Right renal pelvis (tissue), 4 donors: Measurements from ENCODE around the gene GAST. TPM values are rescaled to one million over a fixed set of nuclear protein-coding genes. Genes with fewer than 3 reads are reported as not detected.
A peak's percentile ranks its signal among the peaks of the same experiment; 100 is the strongest.

Source experiments
- DNase-seq, 4 donors: peaks; one replicate each; pipeline ENCODE4 v3.0.0-alpha.2; 2013; ENCODE audit warnings: low read depth in 4 of 4, low spot score in 3 of 4, missing footprints in 1 of 4
- polyA plus RNA-seq, 4 donors: library from polyadenylated mRNA; unstranded; fragments of 120-200 nt; gene quantifications; one replicate each; pipeline ENCODE4 v1.2.1, GENCODE V29; 2013; ENCODE audit not compliant: insufficient read length in 4 of 4

The GAST gene
- polyA plus RNA-seq, 4 donors, result not detected

- DNase-seq, result no peak
Observed at GRCh38 chr17:41705271-41705991, 6.7 kb upstream of the GAST start.

DNA sequence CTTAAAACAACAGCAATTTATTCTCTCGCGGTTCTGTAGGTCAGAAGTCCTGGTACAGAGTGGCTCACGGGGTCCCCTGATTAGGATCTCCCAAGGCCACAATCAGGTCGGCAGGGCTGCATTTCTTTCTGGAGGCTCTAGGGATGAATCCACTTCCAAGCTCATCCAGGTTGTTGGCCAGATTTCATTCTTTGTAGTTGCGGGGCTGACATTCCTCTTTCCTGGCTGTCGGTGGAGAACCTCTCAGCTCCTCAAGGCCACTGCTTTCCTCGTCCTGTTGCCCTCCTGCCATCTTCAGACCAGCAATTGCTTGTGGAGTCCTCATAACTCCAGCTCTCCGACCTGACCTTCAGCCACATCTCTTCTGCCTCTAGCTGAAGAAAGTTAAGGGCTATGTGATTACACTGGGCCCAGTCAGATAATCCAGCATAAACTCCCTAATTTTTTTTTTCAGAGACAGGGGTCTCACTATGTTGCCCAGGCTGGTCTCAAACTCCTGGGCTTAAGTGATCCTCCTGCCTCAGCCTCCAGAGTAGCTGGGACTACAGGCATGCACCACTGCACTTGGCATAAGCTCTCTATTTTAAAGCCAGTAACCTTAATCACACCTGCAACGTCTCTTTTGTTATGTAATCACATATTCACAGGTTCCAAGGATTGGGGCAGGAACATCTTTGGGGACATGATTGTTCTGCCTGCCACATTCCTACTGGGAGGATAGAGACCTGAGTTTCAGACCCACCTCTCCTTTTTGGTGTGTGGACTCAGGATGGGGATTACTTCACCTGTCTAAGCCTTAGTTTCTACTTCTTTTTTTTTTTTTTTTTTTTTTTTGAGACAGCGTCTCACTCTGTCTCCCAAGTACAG, 4.1 kb upstream of the GAST start:
- DNase-seq, result no peak

DNA sequence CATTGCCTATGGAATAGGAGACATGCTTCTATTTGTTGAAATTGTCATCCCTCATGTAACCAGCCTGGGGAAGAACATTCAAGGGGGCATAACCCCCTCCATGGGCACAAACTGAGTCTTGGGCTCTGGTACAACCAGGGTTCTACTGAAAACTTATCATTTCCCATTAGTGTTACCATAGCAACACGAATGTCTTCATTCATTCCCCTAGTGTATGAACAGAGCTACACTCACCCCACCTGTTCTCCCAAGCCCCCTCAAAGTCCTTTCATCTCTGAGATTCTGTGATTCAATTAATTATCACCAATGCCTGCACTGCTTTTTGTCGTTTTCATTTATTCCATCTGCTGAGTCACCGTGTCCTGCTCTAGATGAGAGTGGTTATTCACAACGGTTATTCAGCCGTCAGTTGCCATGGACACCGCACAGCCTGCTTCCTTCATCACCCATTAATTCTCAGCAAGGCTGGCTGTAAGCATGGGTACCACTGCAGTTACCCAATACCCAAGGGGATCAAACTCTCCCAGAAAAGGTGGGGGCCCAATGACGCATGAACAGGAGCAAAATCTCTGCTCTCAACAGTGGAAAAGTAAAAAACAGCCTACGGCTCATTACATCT, 1.6 kb upstream of the GAST start:
- DNase-seq, result no peak

- no peak for DNase-seq
Observed at GRCh38 chr17:41717408-41718286, 5.5 kb downstream of the GAST start.

DNA sequence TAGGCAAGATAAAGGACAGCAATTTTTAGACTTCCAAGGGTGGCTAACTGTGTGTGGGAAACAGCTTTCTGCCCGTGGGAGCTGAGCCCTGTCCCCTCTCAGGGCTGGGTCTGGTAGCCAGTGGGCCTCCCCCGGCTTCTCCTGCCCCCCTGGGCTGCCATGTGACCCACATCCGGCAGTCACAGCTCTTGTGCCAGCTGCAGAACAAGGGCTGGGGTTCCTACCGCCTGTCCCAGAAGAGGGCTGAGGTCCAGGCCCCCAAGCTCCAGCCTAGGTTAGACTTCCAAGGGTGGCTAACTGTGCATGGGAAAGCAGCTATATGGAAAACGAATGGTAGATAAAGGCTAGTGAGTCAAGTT, 6.1 kb downstream of the GAST start:
- DNase-seq, result no peak

- no peak for DNase-seq
Observed at GRCh38 chr17:41722231-41722630, 10.1 kb downstream of the GAST start.

DNA sequence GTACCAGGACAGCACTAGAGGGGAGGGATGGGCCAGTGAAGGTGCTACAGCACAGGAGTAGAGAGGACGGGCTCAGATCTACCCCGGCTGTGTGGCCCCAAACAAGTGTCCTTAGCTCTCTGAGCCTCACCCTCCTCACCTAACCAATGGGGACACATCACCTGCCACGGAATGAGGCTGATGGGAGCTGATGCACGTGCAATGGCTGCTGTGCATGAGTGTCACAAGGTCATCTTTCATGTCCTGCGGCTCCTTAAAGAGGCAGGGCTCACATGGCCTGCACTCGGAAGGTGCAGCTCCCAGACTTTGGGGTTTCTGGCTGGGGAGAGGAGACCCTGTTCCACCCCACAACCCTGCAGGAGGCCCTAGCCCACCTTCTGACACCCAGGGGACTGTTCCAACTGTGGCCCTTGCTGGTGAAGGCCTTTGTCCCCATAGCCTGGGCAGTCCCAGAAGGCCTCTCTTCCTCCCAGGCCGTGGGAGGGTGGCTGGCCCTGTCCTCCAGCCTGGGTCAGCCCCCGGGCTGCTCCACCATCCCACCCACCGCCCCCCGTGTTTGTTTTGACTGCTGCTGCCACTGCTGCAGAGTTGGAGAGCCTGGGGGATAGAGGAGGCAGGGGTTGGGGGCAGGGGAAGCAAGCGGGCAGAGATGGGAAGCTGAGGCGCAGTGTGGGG, 11.8 kb downstream of the GAST start:
- no peak for DNase-seq

GRCh38 chr17:41724476-41725050, 12.4 kb downstream of the GAST start:
- DNase-seq, result no peak

DNA sequence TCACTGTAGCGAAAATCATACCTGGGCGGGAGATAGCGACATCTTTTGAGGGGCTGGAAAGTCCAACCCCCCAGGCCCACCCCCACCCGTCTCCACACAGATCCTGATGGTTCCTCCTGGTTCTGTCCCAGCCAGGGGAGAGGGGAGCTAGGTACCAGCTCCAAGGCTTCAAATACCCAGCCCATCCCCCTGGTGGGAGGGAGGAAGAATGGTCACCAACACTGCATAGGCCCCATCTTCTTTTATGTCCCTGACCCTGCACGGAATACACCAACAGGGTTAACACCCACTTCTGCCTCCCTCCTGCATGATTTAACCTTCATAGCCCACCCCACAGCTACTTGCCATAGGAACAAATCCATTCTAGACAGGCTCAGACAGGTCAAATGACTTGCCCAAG, 13.0 kb downstream of the GAST start:
- no peak for DNase-seq

GRCh38 chr17:41728056-41728455, 15.9 kb downstream of the GAST start:
- DNase-seq, result no peak

GRCh38 chr17:41730479-41730878, 18.3 kb downstream of the GAST start:
- no peak for DNase-seq

DNA sequence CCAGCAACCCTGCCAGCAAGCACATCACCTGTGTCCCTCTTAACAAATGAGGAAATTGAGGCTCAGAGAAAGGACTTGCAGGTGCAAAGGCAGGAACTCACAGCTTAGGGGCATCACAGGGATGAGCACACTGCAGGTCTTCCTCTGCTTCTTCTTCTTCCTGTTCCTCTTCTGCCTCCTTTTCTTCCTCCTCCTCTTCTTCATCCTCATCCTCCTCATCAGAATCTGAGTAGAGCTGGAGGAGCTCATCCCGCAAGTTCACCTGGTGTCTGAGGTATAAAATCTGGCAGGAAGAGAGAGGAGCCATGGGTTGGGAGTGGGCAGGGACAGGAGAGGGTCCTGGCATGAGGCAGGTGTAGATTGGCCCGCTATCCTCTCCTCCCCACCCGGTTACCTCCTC, 19.7 kb downstream of the GAST start:
- no peak for DNase-seq

- DNase-seq, result no peak
Observed at GRCh38 chr17:41733348-41734138, 21.4 kb downstream of the GAST start.

- peak in 1 of 4 donors; percentile 52 for DNase-seq
Observed at GRCh38 chr17:41734139-41734948, 22.2 kb downstream of the GAST start, which contains the start of gene HAP1. Gene HAP1 (minus strand): TSS chr17:41734643. CDS start chr17:41734634, 9 bp downstream.

- DNase-seq, result no peak
Observed at GRCh38 chr17:41734949-41735313, 22.8 kb downstream of the GAST start.

- no peak for DNase-seq
Observed at GRCh38 chr17:41735744-41736143, 23.6 kb downstream of the GAST start.

GRCh38 chr17:41736983-41737679, 25.0 kb downstream of the GAST start:
- no peak for DNase-seq

GRCh38 chr17:41737680-41738023, 25.5 kb downstream of the GAST start:
- no peak for DNase-seq
